HEK293T (cell line): ENCODE data around the gene SH3PXD2A.

Experiments
- BHLHE40 ChIP-seq: fragments of 450-650 bp; IDR thresholded peaks from 2 replicates; pipeline ENCODE4 v1.6.1; 2016; ENCODE audit warnings: mild to moderate bottlenecking, moderate library complexity, borderline replicate concordance
- ELF4 ChIP-seq: fragments of 450-650 bp; IDR thresholded peaks from 2 replicates; pipeline ENCODE4 v1.6.1; 2017; ENCODE audit warnings: antibody characterized with exemption
- FOXA1 ChIP-seq: fragments of 450-650 bp; IDR thresholded peaks from 2 replicates; pipeline ENCODE4 v1.6.1; 2016; ENCODE audit warnings: mild to moderate bottlenecking
- FOXK2 ChIP-seq: fragments of 450-650 bp; IDR thresholded peaks from 2 replicates; pipeline ENCODE4 v1.6.1; 2016; ENCODE audit warnings: mild to moderate bottlenecking
- FOXM1 ChIP-seq: fragments of 450-650 bp; IDR thresholded peaks from 2 replicates; pipeline ENCODE4 v1.6.1; 2017; ENCODE audit warnings: mild to moderate bottlenecking, borderline replicate concordance
- HDGF ChIP-seq: fragments of 450-650 bp; IDR thresholded peaks from 2 replicates; pipeline ENCODE4 v1.6.1; 2017; ENCODE audit warnings: antibody characterized with exemption, borderline replicate concordance
- NFRKB ChIP-seq: fragments of 450-650 bp; IDR thresholded peaks from 2 replicates; pipeline ENCODE4 v1.6.1; 2016; ENCODE audit warnings: mild to moderate bottlenecking, moderate library complexity
- SUZ12 ChIP-seq: fragments of 450-650 bp; IDR thresholded peaks from 2 replicates; pipeline ENCODE4 v1.6.1; 2016; ENCODE audit warnings: mild to moderate bottlenecking
- TARDBP ChIP-seq: fragments of 450-650 bp; IDR thresholded peaks from 2 replicates; pipeline ENCODE4 v1.6.1; 2016
- ZNF384 ChIP-seq: fragments of 450-650 bp; IDR thresholded peaks from 2 replicates; pipeline ENCODE4 v1.6.1; 2016

DNA sequence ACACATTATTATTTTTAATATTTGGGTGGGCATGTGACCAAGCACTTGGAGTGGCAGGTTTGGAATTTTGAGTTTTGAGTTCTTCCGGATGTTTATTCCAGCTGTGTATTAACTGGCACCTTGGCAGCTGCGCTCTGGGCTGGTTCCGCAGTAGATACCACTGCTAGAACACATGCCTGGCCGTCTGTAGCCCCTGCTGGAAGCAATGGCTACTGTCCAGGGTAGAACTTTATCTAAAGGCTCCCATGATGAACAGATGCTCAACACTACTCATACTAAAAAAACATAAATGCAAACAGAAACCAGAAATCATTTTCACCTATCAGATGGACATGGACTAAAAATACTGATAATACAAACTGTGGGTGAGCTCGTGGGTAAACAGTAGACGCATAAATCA lies 19.4 kb upstream of the SH3PXD2A start:
- TF ChIP-seq HDGF (no peak), NFRKB (no peak), FOXA1 (no peak), FOXM1 (no peak), FOXK2 (no peak), TARDBP (no peak), BHLHE40 (no peak), ELF4 (no peak), ZNF384 (no peak), SUZ12 (no peak)
